ENCODE results near the gene ST6GALNAC2.

Gene ST6GALNAC2

GRCh38 chr17:76578376-76578775 lies 7.3 kb downstream of the ST6GALNAC2 start:
- no peaks in the 10 kb centered on the region for H3K36me3 ChIP-seq (ENCODE audit: insufficient read depth, low read depth, low read length)
- 0 out of 2 replicates have a peak, but pooled peaks cover 4% of the 10 kb centered on the region for H3K4me1 ChIP-seq (ENCODE audit: insufficient read depth, low read length)
- no peak overlapping the region for H3K9ac ChIP-seq (ENCODE audit: low read depth, low read length)
- H3K27me3 ChIP-seq (ENCODE audit: insufficient read depth, low read length): peaks cover 36% of the 10 kb centered on the region
- no peak overlapping the region for H3K27ac ChIP-seq (ENCODE audit: low read length)
- no peaks in the 10 kb centered on the region for H3K9me3 ChIP-seq (ENCODE audit: insufficient read depth, low read depth, low read length)
- no peak overlapping the region for H3K4me3 ChIP-seq (ENCODE audit: low read length)

- peaks cover 31% of the 10 kb centered on the region for H3K27me3 ChIP-seq (ENCODE audit: insufficient read depth, low read length)
- H3K9ac ChIP-seq (ENCODE audit: low read depth, low read length): no peak overlapping the region
Observed at GRCh38 chr17:76577876-76578275, 7.8 kb downstream of the ST6GALNAC2 start.

GRCh38 chr17:76576189-76576588 lies 9.5 kb downstream of the ST6GALNAC2 start:
- peaks cover 23% of the 10 kb centered on the region; the same call in 1 of the 2 replicates for H3K27me3 ChIP-seq (ENCODE audit: insufficient read depth, low read length)

More at GRCh38 chr17:76577876-76578275, 7.8 kb downstream of the ST6GALNAC2 start:
- Histone ChIP-seq H3K27ac (ENCODE audit: low read length) (no peak overlapping the region), H3K9me3 (ENCODE audit: insufficient read depth, low read depth, low read length) (no peaks in the 10 kb centered on the region), H3K36me3 (ENCODE audit: insufficient read depth, low read depth, low read length) (no peaks in the 10 kb centered on the region), H3K4me1 (ENCODE audit: insufficient read depth, low read length) (0 out of 2 replicates have a peak, but pooled peaks cover 4% of the 10 kb centered on the region), H3K4me3 (ENCODE audit: low read length) (no peak overlapping the region)

GRCh38 chr17:76575570-76575969 lies 10.1 kb downstream of the ST6GALNAC2 start:
- Histone ChIP-seq H3K9me3 (ENCODE audit: insufficient read depth, low read depth, low read length) (no peaks in the 10 kb centered on the region), H3K4me3 (ENCODE audit: low read length) (no peak overlapping the region), H3K9ac (ENCODE audit: low read depth, low read length) (no peak overlapping the region), H3K4me1 (ENCODE audit: insufficient read depth, low read length) (no peaks in the 10 kb centered on the region), H3K36me3 (ENCODE audit: insufficient read depth, low read depth, low read length) (no peaks in the 10 kb centered on the region), H3K27ac (ENCODE audit: low read length) (no peak overlapping the region), H3K27me3 (ENCODE audit: insufficient read depth, low read length) (peaks cover 19% of the 10 kb centered on the region; the same call in 1 of the 2 replicates)

More at GRCh38 chr17:76576189-76576588, 9.5 kb downstream of the ST6GALNAC2 start:
- Histone ChIP-seq H3K27ac (ENCODE audit: low read length) (no peak overlapping the region), H3K36me3 (ENCODE audit: insufficient read depth, low read depth, low read length) (no peaks in the 10 kb centered on the region), H3K4me1 (ENCODE audit: insufficient read depth, low read length) (0 out of 2 replicates have a peak, but pooled peaks cover 4% of the 10 kb centered on the region), H3K4me3 (ENCODE audit: low read length) (no peak overlapping the region), H3K9ac (ENCODE audit: low read depth, low read length) (no peak overlapping the region), H3K9me3 (ENCODE audit: insufficient read depth, low read depth, low read length) (no peaks in the 10 kb centered on the region)

- Histone ChIP-seq H3K9ac (ENCODE audit: low read depth, low read length) (no peak overlapping the region), H3K4me3 (ENCODE audit: low read length) (no peak overlapping the region), H3K27ac (ENCODE audit: low read length) (no peak overlapping the region), H3K27me3 (ENCODE audit: insufficient read depth, low read length) (peaks cover 12% of the 10 kb centered on the region; the same call in 1 of the 2 replicates), H3K36me3 (ENCODE audit: insufficient read depth, low read depth, low read length) (no peaks in the 10 kb centered on the region), H3K9me3 (ENCODE audit: insufficient read depth, low read depth, low read length) (no peaks in the 10 kb centered on the region), H3K4me1 (ENCODE audit: insufficient read depth, low read length) (no peaks in the 10 kb centered on the region)
Observed at GRCh38 chr17:76574166-76574565, 11.5 kb downstream of the ST6GALNAC2 start.

- Histone ChIP-seq H3K36me3 (ENCODE audit: insufficient read depth, low read depth, low read length) (no peaks in the 10 kb centered on the region), H3K27ac (ENCODE audit: low read length) (no peak overlapping the region)
Observed at GRCh38 chr17:76573096-76573495, 12.6 kb downstream of the ST6GALNAC2 start.

GRCh38 chr17:76572201-76572910 lies 13.3 kb downstream of the ST6GALNAC2 start:
- no peaks in the 10 kb centered on the region for H3K36me3 ChIP-seq (ENCODE audit: insufficient read depth, low read depth, low read length)
- H3K27me3 ChIP-seq (ENCODE audit: insufficient read depth, low read length): no peaks in the 10 kb centered on the region
- no peak overlapping the region for H3K9ac ChIP-seq (ENCODE audit: low read depth, low read length)
- peaks cover 3% of the 10 kb centered on the region; the same call in 1 of the 2 replicates for H3K4me1 ChIP-seq (ENCODE audit: insufficient read depth, low read length)
- H3K9me3 ChIP-seq (ENCODE audit: insufficient read depth, low read depth, low read length): no peaks in the 10 kb centered on the region
- no peak overlapping the region for H3K4me3 ChIP-seq (ENCODE audit: low read length)
- no peak overlapping the region for H3K27ac ChIP-seq (ENCODE audit: low read length)

More at GRCh38 chr17:76573096-76573495, 12.6 kb downstream of the ST6GALNAC2 start:
- no peak overlapping the region for H3K9ac ChIP-seq (ENCODE audit: low read depth, low read length)
- no peaks in the 10 kb centered on the region for H3K9me3 ChIP-seq (ENCODE audit: insufficient read depth, low read depth, low read length)
- no peak overlapping the region for H3K4me3 ChIP-seq (ENCODE audit: low read length)
- H3K27me3 ChIP-seq (ENCODE audit: insufficient read depth, low read length): peaks cover 4% of the 10 kb centered on the region; the same call in 1 of the 2 replicates
- H3K4me1 ChIP-seq (ENCODE audit: insufficient read depth, low read length): peaks cover 3% of the 10 kb centered on the region; the same call in 1 of the 2 replicates

- Histone ChIP-seq H3K27ac (ENCODE audit: low read length) (no peak overlapping the region), H3K9me3 (ENCODE audit: insufficient read depth, low read depth, low read length) (no peaks in the 10 kb centered on the region), H3K27me3 (ENCODE audit: insufficient read depth, low read length) (no peaks in the 10 kb centered on the region), H3K4me1 (ENCODE audit: insufficient read depth, low read length) (peaks cover 3% of the 10 kb centered on the region; the same call in 1 of the 2 replicates), H3K36me3 (ENCODE audit: insufficient read depth, low read depth, low read length) (peaks cover 10% of the 10 kb centered on the region), H3K9ac (ENCODE audit: low read depth, low read length) (no peak overlapping the region), H3K4me3 (ENCODE audit: low read length) (no peak overlapping the region)
Observed at GRCh38 chr17:76570877-76571471, 14.7 kb downstream of the ST6GALNAC2 start.

GRCh38 chr17:76570457-76570856 lies 15.2 kb downstream of the ST6GALNAC2 start:
- Histone ChIP-seq H3K4me3 (ENCODE audit: low read length) (no peak overlapping the region), H3K36me3 (ENCODE audit: insufficient read depth, low read depth, low read length) (peaks cover 15% of the 10 kb centered on the region), H3K4me1 (ENCODE audit: insufficient read depth, low read length) (peaks cover 3% of the 10 kb centered on the region; the same call in 1 of the 2 replicates), H3K9ac (ENCODE audit: low read depth, low read length) (no peak overlapping the region), H3K9me3 (ENCODE audit: insufficient read depth, low read depth, low read length) (no peaks in the 10 kb centered on the region), H3K27me3 (ENCODE audit: insufficient read depth, low read length) (no peaks in the 10 kb centered on the region), H3K27ac (ENCODE audit: low read length) (no peak overlapping the region)

GRCh38 chr17:76569607-76570279 lies 15.9 kb downstream of the ST6GALNAC2 start:
- Histone ChIP-seq H3K9me3 (ENCODE audit: insufficient read depth, low read depth, low read length) (no peaks in the 10 kb centered on the region), H3K27ac (ENCODE audit: low read length) (no peak overlapping the region), H3K27me3 (ENCODE audit: insufficient read depth, low read length) (no peaks in the 10 kb centered on the region), H3K4me1 (ENCODE audit: insufficient read depth, low read length) (peaks cover 3% of the 10 kb centered on the region; the same call in 1 of the 2 replicates), H3K9ac (ENCODE audit: low read depth, low read length) (no peak overlapping the region), H3K4me3 (ENCODE audit: low read length) (no peak overlapping the region), H3K36me3 (ENCODE audit: insufficient read depth, low read depth, low read length) (peaks cover 22% of the 10 kb centered on the region)

GRCh38 chr17:76568811-76569221 lies 16.8 kb downstream of the ST6GALNAC2 start:
- Histone ChIP-seq H3K9ac (ENCODE audit: low read depth, low read length) (no peak overlapping the region), H3K27ac (ENCODE audit: low read length) (no peak overlapping the region), H3K4me3 (ENCODE audit: low read length) (no peak overlapping the region)

More at GRCh38 chr17:76568811-76569221, 16.8 kb downstream of the ST6GALNAC2 start:
- Histone ChIP-seq H3K9me3 (ENCODE audit: insufficient read depth, low read depth, low read length) (no peaks in the 10 kb centered on the region), H3K4me1 (ENCODE audit: insufficient read depth, low read length) (peaks cover 3% of the 10 kb centered on the region; the same call in 1 of the 2 replicates), H3K27me3 (ENCODE audit: insufficient read depth, low read length) (no peaks in the 10 kb centered on the region), H3K36me3 (ENCODE audit: insufficient read depth, low read depth, low read length) (peaks cover 30% of the 10 kb centered on the region)
